Measurements from ENCODE around the gene SIGLECL1. TPM values are rescaled to one million over a fixed set of nuclear protein-coding genes. Genes with fewer than 3 reads are reported as not detected.

SIGLECL1 gene
- polyA plus RNA-seq, 1 donor from 2014 or later = not detected

DNA sequence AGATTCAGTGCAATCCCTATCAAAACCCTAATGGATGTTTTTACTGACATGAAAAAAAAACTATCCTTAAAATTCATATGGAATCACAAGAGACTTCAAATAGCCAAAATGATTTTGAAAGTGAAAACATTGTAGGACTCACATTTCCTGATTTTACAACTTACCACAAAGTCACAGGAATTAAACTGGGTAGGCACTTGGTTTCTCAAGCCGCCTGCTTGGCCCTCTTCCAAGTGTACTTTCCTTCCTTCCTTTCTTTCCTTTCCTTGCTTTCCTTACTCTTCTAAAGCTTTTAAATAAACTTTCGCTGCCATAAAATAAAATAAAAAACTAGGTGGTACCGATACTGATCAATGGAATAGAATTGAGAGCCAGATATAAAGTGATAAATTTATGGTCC lies 47.0 kb upstream of the SIGLECL1 start:
- no peaks in the 10 kb centered on the region for H3K36me3 ChIP-seq (ENCODE audit: insufficient read depth, low read length)

GRCh38 chr19:51204321-51204720 lies 46.6 kb upstream of the SIGLECL1 start:
- Histone ChIP-seq H3K9ac (ENCODE audit: low read length) (no peak overlapping the region), H3K4me2 (ENCODE audit: low read length) (no peak overlapping the region)

More for the DNA sequence above, 47.0 kb upstream of the SIGLECL1 start:
- Histone ChIP-seq H3K4me3 (ENCODE audit: low read length) (no peak overlapping the region), H3K9me2 (ENCODE audit: insufficient read depth, low read length) (no peaks in the 10 kb centered on the region), H3K27ac (ENCODE audit: low read length) (no peak overlapping the region), H3K79me2 (replicated peaks; ENCODE audit: insufficient read depth, low read length) (no peaks in the 10 kb centered on the region), H3K9ac (ENCODE audit: low read length) (no peak overlapping the region), H3K27me3 (ENCODE audit: insufficient read depth, low read depth, low read length) (no peaks in the 10 kb centered on the region), H3F3A (ENCODE audit: insufficient read depth, low read length, poor library complexity, severe bottlenecking) (no peaks in the 10 kb centered on the region), H3K4me2 (ENCODE audit: low read length) (no peak overlapping the region), H3K9me3 (ENCODE audit: low read length) (no peaks in the 10 kb centered on the region), H2AFZ (ENCODE audit: low read depth, low read length) (no peak overlapping the region), H4K20me1 (ENCODE audit: insufficient read depth) (no peaks in the 10 kb centered on the region)
- TF ChIP-seq RAD21 (conservative IDR thresholded peaks at IDR 0.05) (no peak), EZH2 (IDR thresholded peaks at IDR 0.05; ENCODE audit: borderline replicate concordance, insufficient read depth, low read length, poor library complexity, severe bottlenecking) (no peak)

More at GRCh38 chr19:51204321-51204720, 46.6 kb upstream of the SIGLECL1 start:
- H2AFZ ChIP-seq (ENCODE audit: low read depth, low read length) = no peak overlapping the region
- no peaks in the 10 kb centered on the region for H3K36me3 ChIP-seq (ENCODE audit: insufficient read depth, low read length)
- H3K4me3 ChIP-seq (ENCODE audit: low read length) = no peak overlapping the region
- H4K20me1 ChIP-seq (ENCODE audit: insufficient read depth) = no peaks in the 10 kb centered on the region
- no peak for TF ChIP-seq TAF1 (IDR thresholded peaks at IDR 0.05; ENCODE audit: low read depth)
- no peak for TF ChIP-seq REST (IDR thresholded peaks at IDR 0.05; ENCODE audit: borderline replicate concordance)
- TF ChIP-seq POLR2AphosphoS5 (IDR thresholded peaks at IDR 0.05) = no peak
- no peak for TF ChIP-seq SMC3 (conservative IDR thresholded peaks at IDR 0.05; ENCODE audit: poor library complexity)
- no peak for TF ChIP-seq EZH2 (IDR thresholded peaks at IDR 0.05; ENCODE audit: borderline replicate concordance, insufficient read depth, low read length, poor library complexity, severe bottlenecking)
- TF ChIP-seq MXI1 (conservative IDR thresholded peaks at IDR 0.05; ENCODE audit: poor library complexity, severe bottlenecking) = no peak
- no peak for TF ChIP-seq CTCF (IDR thresholded peaks at IDR 0.05; ENCODE audit: poor library complexity, severe bottlenecking)
- no peak for TF ChIP-seq RAD21 (conservative IDR thresholded peaks at IDR 0.05)
- TF ChIP-seq EP300 (conservative IDR thresholded peaks at IDR 0.05; ENCODE audit: poor library complexity, severe bottlenecking) = no peak
- no peaks in the 10 kb centered on the region for H3K9me2 ChIP-seq (ENCODE audit: insufficient read depth, low read length)
- H3K27me3 ChIP-seq (ENCODE audit: insufficient read depth, low read depth, low read length) = no peaks in the 10 kb centered on the region
- H3F3A ChIP-seq (ENCODE audit: insufficient read depth, low read length, poor library complexity, severe bottlenecking) = no peaks in the 10 kb centered on the region
- H3K9me3 ChIP-seq (ENCODE audit: low read length) = no peaks in the 10 kb centered on the region
- no peak overlapping the region for H3K27ac ChIP-seq (ENCODE audit: low read length)
- no peaks in the 10 kb centered on the region for H3K79me2 ChIP-seq (replicated peaks; ENCODE audit: insufficient read depth, low read length)

Data from neural cell (in vitro differentiated cells).